HG03575 (cell line): ENCODE measurements around the gene PADI2.

Source experiments
- ATAC-seq: cut with Tn5 transposase; IDR thresholded peaks from one replicate; pipeline ENCODE4 v1.9.1; 2021; ENCODE audit not compliant: unreplicated experiment, insufficient number of reproducible peaks, low FRiP score; ENCODE audit errors: extremely low read depth

Gene PADI2

DNA sequence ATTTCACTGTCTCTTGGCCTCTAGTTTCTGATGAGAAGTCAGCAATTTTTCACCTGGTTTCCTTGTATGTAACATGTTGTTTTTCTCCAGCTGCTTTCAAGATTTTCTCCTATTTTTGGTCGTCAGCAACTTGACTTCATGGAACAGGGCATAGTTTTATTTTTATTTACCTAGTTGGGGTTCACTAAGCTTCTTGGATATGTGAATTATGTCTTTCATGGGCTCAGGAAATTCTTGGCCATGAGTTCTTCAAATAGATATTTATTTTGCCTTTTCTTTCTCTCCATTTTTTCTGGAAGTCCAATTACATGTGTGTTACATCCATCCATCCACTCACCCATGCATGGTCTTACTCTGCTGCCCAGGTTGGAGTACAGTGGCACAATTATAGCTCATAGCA lies 79.1 kb downstream of the PADI2 start:
- ATAC-seq = no peak

DNA sequence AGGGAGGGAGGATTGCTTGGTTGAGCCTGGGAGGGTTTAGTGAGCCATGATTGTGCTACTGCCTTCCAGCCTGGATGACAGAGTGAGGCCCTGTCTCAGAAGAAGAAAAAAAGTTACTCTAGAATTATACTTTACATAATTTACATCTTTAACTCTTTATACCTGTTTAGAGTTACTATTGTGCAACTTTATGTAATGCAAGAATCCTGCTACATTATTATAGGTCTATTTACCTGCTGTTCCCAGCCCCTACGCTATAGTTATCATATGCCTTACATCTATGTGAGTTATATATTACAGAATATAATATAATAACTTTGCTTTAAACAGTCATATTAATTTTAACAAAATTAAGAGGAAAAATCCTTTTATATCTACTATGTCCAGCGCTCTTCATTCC lies 79.7 kb downstream of the PADI2 start:
- no peak for ATAC-seq

DNA sequence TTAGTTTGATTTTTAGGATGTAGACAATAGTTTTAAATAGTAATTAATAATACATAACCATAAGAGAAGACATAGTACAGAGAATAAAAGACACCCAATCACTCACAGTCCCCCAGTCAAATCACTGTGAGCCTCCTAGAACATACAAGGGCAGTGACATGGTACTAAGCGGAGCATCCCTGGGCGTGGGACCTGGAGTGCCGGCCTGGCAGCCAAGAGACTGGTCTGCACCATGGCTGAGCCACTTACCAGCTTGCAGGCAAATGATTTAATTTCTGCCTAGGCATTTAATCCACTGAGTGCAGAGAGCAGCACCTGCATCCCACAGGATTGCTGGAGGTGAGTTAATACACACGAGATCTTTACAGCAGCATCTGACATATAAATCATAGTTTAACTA lies 85.8 kb downstream of the PADI2 start:
- no peak for ATAC-seq

DNA sequence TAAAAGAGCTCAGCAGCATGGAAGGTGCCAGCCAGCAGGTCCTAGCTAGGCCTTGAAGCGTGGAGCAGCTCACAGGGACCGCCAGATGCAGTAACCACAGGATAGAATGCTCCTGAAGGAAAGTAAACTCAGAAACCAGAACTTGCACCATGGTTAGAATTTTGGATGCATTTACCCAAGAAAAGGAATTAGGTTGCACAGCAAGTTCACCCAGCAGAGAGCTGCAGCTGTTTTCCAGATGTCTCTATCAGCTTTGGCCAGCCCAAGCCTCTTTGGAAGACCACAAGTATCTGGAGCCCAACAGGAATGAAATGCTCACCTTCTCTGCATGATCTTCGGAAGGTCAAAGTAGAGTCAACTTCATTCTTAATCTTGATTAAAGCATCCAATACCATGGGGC lies 86.5 kb downstream of the PADI2 start:
- ATAC-seq = no peak

DNA sequence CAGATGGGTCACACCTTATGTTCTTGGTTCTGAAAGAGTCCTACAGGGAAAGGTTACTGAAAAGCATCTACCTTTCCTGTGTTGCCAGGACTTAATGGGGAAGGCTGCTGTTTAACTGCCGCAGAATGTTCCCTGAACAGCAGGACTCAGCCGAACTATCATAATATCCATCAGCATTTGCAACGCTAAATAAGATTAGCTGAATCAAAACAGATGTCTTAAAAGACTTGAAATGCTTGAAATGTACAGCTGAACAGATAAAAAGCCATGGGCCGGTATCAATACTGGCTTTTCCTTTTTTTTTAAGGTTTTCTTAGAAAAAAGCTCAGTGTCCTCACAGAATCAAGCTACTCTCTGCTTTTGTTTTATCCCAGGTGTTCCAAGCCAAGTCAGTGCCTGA lies 87.8 kb downstream of the PADI2 start:
- ATAC-seq = no peak

DNA sequence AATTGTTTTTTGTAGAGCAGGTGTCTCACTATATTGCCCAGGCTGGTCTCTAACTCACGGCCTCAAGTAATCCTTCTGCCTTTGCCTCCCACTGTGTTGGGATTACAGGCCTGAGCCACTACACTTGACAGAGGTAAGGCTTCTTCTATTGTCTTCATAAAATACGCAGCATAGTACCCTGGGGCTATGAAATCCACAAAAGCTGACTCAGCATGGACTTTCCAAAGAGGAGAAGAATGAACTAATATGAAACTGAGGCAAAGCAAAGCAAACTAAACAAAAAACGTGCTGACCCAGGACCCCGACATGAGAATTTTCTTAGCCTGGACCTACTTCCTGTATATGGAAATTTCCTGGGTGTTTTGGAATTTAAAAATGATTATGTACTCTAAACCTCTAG lies 89.0 kb downstream of the PADI2 start:
- ATAC-seq = no peak

DNA sequence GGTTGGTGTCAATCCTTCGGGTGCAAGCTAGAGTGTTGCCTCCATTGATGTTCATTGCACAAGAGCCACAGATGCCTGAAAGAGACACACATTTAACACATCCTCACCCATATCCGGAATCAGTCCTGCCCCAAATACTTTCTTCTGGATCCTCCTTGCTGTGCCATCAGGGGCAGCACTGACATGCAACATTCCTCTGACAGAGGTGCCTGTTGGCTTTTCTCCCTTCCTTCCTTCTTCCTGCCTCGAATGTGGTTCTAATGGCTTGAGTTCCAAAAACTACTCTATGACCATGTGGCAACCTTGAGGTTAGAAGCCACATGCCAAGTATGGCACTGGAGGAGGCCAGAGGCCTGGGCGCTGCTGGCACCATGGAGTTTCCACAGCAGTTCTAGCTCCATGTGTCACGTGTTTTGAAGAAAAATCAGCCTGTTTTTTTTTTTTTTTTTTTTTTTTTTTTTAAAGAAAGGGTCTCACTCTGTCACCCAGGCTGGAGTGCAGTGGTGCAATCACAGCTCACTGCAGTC lies 90.5 kb downstream of the PADI2 start:
- no peak for ATAC-seq

DNA sequence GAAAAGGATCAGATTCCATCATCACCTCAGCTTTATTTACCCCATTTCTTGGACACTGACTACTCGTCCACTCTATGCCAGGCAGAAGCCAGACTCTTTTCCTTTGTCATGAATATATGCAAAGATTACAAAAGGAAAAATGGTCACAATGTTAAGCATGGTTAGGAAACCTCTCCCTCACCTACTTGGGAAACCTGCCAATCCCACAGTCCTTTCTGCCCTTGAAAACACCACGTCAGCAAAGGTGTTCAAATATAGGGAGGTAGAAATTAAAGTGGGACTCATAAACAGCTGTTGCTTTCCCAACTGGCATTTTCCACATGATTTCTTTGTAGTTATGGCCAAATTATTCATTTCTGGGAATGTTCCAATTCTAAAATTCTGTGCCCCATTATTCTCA lies 91.4 kb downstream of the PADI2 start:
- no peak for ATAC-seq

DNA sequence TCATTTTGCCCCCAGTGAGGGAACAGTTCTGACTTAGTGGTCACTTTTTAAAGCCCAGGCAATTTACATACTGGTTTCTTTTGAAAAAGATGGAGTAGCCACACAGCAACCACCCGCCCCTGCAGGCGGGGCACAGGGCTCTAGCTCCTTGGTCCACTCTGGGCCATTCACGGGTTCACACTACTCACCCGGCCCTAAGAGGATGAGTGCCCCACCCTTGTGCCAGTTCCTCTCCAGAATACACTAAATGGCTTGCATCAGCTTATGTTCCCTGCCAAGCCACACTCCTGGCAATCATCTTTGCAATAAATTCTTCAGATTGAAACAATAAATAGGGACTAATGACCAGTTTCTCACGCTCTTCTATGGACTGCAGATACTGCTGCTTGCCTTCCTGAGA lies 91.8 kb downstream of the PADI2 start:
- ATAC-seq = no peak

DNA sequence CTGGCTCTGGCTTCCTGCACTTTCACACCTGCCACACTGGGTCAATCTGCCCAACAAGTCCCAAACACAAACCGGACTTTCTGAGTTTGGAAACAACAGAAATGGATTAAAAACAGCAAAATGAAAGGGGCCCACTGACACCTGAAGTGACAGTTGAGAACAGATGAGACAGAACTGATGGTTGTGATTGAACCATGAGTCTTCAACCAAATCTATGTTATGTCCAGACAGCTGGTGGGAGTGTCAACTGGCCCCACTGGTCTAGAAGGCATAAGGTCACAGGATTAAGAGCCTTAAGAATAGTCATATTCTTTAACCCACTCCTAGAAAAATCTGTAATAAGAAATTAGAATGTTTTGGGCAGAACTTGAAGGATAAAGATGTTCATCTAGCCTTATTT lies 94.5 kb downstream of the PADI2 start:
- no peak for ATAC-seq

DNA sequence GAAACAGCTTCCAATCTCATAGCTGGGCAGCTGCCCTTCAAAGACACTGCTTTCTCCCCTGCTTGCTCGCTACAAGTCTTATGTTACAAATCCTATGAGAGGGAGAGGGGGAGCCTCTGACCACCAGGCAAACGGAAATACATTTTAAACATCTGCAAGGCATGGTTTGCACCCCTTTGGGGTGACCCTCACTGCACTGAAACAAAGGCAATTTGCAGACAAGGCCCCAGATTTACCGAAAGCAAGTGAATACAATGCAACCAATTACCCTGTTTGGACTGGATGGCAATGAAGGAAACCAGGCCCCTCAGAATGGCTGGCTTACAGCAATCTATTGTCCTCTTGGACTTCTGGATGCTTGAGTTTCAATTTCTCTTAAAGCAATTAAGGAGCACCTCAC lies 95.7 kb downstream of the PADI2 start:
- no peak for ATAC-seq

DNA sequence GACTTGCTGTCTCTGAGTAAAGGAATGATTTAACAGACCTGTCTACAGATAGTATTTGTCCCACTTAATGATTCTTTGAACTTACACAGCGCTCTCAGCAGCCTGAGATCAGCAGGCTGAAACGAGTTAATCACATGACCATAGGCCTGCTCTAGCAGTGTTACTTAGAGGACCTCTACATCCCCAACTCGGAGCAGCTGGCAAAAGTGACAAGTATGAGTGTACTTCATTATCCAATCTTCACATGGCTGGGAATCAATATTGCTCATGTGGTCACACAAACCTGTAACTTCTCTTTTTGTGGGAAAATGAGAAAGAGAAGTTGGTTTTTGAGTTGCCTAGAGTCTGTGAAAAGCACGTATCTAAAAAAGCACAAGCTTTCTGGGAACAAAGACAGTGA lies 96.1 kb downstream of the PADI2 start:
- no peak for ATAC-seq

DNA sequence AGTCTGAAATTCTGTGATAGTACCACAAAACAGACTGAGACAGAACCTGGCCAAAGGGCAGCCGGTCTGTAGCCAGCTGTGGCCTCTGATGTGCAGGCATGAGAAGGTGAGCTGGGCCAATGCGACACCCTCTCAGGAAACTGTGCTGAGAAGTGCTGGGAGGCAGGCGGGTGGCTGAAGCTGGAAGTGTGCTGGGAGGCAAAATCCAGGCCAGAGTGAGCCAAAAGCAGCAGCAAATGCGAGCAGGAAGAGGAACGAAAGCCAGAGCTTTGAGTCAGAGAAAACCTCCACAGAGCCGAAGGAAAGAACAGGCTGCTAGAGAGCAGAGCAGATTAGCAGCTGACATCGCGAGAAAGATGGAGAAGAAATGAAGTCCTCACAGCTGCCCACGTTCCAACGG lies 97.4 kb downstream of the PADI2 start:
- no peak for ATAC-seq

DNA sequence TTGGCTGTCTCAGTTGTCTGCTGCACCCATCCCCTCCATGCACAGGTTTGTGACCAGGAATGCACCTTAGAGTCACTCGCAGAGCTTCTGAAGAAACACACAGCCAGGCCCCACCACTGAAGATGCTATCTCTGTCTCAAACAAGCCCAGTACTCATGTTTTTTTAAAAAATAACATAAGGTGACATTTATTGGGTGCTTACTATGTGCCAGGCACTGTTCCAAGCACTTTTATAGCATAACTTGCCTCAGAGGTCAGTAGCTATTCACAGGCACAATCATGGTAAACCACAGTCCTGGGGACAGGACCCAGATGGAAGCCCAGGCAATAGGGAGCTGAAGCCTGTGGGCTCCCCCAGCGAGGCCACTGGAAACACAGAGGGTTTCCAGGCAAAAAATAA lies 98.7 kb downstream of the PADI2 start:
- no peak for ATAC-seq

DNA sequence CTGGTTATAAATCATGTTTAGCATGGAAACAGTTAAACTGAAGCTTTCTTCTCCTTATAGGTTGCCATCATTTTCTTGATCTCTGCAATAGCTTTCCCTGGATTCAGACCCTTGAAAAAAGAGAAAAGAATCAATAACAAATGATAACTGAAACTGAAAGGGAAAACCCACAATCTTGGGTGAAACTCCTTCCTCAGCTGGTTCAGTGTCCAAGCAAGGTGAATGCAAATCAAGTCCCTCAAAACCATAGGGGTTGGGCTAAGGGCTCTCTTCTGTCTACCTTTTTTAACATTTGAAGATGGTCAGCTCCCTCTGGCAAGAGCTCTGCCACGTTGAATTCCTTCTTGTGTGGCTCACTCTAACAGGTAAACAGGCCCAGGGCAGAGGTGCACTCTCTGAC lies 100.4 kb downstream of the PADI2 start:
- ATAC-seq = no peak

DNA sequence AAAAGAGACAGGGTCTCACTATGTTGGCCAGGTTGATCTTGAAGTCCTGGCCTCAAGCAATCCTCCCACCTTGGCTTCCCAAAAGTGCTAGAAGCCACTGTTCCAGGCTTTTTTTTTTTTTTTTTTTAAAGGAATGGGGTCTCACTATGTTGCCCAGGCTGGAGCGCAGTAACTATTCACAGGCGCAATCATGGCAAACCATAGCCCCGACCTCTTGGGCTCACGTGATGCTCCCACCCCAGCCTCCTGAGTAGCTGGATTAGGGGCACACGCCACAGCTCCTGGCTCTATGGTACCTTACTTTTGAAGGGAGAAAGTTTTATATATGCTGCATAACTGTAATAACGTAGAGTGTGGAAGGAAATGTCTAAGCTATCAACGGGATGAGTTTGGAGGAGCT lies 101.8 kb downstream of the PADI2 start:
- no peak for ATAC-seq
